ENCODE results near the gene CLEC14A. TPM values are rescaled to one million over a fixed set of nuclear protein-coding genes. Genes with fewer than 3 reads are reported as not detected.

Gene CLEC14A
- total RNA-seq, 4 donors from 2014 or later: 11.4 to 101 (median 27.5) TPM

GRCh38 chr14:38205949-38206665, 49.8 kb downstream of the CLEC14A start:
- no peak for TF ChIP-seq CTCF (IDR thresholded peaks at IDR 0.05; ENCODE audit: low read depth)

GRCh38 chr14:38205119-38205813, 50.6 kb downstream of the CLEC14A start:
- TF ChIP-seq CTCF (IDR thresholded peaks at IDR 0.05; ENCODE audit: low read depth): no peak

GRCh38 chr14:38204719-38205115, 51.2 kb downstream of the CLEC14A start:
- no peak for TF ChIP-seq CTCF (IDR thresholded peaks at IDR 0.05; ENCODE audit: low read depth)

Other genes starting within 250 kb of the CLEC14A start
- under 1 TPM in 2 of 4 donors, not detected in 2; 0.17 to 0.94 TPM for gene SSTR1, start 48.2 kb downstream of the CLEC14A start, total RNA-seq